HG03565 (cell line): ENCODE measurements around the gene IGSF21.
"Not testable (repeated sequence)": the region's sequence is repeated elsewhere in the genome, so short reads cannot be mapped to it uniquely, and the experiment has no call there.

Experiments used
- ATAC-seq: cut with Tn5 transposase; IDR thresholded peaks from one replicate; pipeline ENCODE4 v1.9.1; 2021; ENCODE audit warnings: mild to moderate bottlenecking, moderate library complexity; ENCODE audit not compliant: unreplicated experiment

IGSF21 gene

DNA sequence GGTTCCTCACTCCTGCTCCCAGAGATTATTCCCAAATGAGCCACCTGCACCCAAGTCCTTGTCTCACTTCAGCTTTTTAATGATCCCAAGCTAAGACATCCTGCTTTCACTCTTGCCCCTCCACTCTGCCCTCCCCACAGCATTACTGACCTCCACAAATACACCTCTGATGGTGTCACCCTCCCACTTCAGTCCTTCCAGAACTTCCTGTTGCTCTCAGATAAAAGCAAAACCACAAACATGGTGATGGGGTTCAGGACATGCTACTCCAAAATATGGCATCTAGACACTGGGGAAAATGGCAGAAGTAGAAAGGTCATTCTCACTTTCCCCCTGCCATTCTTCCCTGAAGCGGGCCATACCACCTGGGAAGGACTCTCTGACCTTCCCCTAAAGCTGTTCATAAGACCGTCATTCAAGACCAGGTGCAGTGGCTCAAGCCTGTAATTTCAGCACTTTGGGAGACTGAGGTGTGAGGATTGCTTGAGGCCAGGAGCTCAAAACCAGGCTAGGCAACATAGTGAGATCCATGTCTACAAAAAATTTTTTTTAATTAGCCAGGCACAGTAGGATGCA lies 307.4 kb downstream of the IGSF21 start:
- no peak for ATAC-seq

GRCh38 chr1:18415448-18416027 lies 307.9 kb downstream of the IGSF21 start:
- no peak for ATAC-seq

- not testable (repeated sequence) for ATAC-seq
Observed at GRCh38 chr1:18416126-18416525, 308.5 kb downstream of the IGSF21 start.

DNA sequence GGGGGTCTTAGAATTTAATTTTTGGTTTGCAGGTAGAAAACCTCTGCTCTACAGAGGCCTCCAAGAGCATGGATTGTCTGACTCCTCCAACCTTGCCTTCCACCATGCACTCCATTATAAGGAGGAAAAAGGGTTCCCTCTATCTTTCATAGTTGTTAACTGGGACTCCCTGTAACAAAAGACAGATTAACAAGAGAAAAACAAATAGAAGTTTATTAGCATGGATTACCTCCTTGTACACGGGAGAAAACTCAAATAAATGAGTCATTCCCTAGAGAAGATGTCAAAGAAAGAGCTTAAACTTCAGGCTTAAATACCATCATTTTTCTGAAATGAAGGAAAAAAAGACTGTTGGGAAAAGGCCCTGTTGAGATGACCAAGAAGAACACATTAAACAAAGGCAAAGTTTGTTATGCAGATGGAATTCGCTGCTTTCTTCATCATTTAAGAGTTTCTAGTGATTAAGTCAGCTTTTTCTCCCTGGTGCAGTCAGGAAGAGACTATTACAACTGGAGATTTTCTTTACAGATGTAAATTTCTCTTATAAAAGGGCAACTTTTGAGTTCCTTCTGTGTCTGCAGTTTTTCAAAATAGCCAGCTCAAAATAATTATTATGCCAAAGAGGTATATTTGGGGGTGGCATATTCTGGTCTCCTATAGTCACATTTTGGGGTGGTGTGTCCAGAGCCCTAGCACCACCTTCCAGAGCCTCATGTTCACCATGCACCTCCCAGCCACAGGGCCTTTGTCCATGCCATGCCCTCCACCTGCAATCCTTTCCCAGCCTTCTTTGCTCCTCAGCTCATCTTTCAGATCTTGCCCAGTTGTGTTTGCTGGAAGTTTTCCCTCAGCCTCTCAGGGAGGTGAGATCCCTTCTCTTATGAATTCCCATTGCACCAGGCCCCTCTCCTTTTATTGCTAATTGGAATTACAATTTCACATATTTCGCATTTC lies 310.0 kb downstream of the IGSF21 start:
- ATAC-seq: no peak

DNA sequence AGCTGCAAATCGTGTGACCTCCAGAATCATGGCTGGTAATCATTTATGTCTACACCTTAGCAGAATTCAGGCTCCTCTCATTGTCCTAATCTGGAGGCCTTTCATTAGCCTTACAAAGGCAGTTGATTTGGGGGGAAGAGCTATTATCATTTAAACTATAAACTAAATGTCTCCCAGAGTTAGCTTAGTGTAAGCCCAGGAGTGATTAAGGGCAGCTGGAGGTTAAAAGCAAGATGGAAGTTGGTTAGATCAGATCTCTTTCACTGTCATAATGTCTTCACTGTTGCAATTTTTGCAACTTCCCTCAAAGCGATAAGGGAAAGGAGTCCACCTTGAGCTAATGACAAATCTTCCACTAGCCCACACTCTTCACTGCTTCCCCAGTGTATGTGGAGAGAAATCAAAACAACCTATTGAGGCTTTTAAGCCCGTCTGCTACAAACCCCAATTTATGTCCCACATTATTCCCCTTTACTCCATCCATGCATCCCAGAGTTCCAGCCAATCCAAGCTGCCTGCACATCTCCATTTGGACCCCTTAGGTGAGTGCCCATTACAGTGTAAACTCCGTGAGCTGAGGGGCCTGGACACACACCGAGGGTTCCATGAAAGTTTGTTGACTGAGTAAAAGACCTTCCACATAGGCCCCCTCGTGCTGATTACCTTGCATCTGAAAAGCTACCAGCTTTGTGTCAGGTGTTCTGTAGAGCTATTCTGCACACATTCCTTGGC lies 311.7 kb downstream of the IGSF21 start:
- no peak for ATAC-seq

GRCh38 chr1:18419845-18420184 lies 312.2 kb downstream of the IGSF21 start:
- no peak for ATAC-seq

GRCh38 chr1:18422076-18422777 lies 314.6 kb downstream of the IGSF21 start:
- no peak for ATAC-seq

DNA sequence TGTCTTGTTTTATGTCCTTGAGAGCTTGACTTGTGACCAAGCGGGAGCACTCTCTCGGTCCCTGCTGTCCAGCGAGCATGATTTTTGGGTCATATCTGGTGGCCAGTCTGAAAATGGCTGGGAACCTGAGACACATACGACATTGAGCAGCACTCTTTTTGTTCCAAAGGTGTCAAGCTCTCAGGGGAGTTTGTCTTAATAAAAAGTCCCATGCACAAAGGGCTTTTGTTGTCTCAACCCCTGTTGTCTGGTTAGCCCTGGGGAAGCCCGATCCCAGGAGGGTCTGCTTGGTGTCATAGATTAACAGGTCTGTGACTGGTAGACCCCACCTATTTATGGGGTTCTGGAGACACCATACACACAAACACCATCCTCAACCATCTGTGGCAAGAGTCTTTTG lies 315.4 kb downstream of the IGSF21 start:
- no peak for ATAC-seq

DNA sequence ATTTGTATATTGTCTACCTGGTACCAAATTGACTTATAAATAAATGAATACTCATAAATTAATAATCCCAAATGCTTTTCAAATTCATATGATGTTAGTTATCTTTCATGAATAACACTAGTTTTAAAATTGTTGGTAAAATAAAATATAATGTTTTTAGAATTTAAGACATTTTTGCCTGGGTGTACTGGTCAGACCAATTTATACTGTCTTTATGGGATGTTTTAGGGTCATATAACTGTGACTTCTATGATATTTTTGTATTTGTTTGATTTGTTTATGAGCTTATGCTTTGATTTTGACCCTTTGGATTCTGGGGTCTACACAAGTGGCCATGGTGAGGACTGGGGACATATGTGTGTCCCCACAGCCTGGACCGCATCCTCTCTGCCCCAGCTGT lies 319.0 kb downstream of the IGSF21 start:
- ATAC-seq: no peak
